BJ (cell line): Measurements from ENCODE around the gene ADD1. TPM values are rescaled to one million over a fixed set of nuclear protein-coding genes. Genes with fewer than 3 reads are reported as not detected.

Experiments
- CTCF ChIA-PET: fragments of 350-600 bp; formaldehyde crosslinking; extraction: SDS; loops from one replicate; lab custom pipeline; 2021; ENCODE audit warnings: antibody characterized with exemption, inconsistent platforms; lab: Yijun Ruan, JAX
- POLR2A ChIA-PET: fragments of 300-600 bp; sonication (Branson Sonifier 250); formaldehyde crosslinking; extraction: SDS; loops from one replicate; lab custom pipeline; 2021; ENCODE audit warnings: antibody characterized with exemption; lab: Charles Lee
- DNase-seq: peaks from one replicate; pipeline ENCODE4 v3.0.0-alpha.2; 2011; ENCODE audit warnings: low read depth
- H3K27me3 ChIP-seq: 2 replicates; pipeline ENCODE4 v1.6.0; 2011; ENCODE audit warnings: low read length; ENCODE audit not compliant: control insufficient read depth, insufficient read depth
- H3K36me3 ChIP-seq: 2 replicates; pipeline ENCODE4 v1.5.1; 2011; ENCODE audit warnings: low read length; ENCODE audit not compliant: control insufficient read depth, insufficient read depth
- H3K4me3 ChIP-seq: 2 replicates; pipeline ENCODE4 v1.5.1; 2011; ENCODE audit warnings: low read depth, mild to moderate bottlenecking, control low read depth, low read length
- CTCF ChIP-seq: IDR thresholded peaks from 2 replicates; pipeline ENCODE4 v1.5.1; 2011; ENCODE audit warnings: low read depth, mild to moderate bottlenecking, control low read depth, inconsistent platforms, low read length, moderate library complexity; ENCODE audit not compliant: insufficient read depth
- polyA plus RNA-seq: library from polyadenylated mRNA; depleted of rRNA; stranded (reverse); fragments of >200 nt; gene quantifications from 2 replicates; pipeline ENCODE4 v1.2.3, GENCODE V29; 2011

Gene ADD1
- polyA plus RNA-seq, 1 experiment = 140 TPM

GRCh38 chr4:2929469-2929868 is 85.8 kb downstream of the ADD1 start:
- Histone ChIP-seq H3K4me3 (no peak overlapping the region), H3K36me3 (peaks cover 45% of the 10 kb centered on the region), H3K27me3 (no peaks in the 10 kb centered on the region)
- POLR2A ChIA-PET = no interaction called here
- TF ChIP-seq CTCF = no peak
- CTCF ChIA-PET = no interaction called here
- no peak for DNase-seq

DNA sequence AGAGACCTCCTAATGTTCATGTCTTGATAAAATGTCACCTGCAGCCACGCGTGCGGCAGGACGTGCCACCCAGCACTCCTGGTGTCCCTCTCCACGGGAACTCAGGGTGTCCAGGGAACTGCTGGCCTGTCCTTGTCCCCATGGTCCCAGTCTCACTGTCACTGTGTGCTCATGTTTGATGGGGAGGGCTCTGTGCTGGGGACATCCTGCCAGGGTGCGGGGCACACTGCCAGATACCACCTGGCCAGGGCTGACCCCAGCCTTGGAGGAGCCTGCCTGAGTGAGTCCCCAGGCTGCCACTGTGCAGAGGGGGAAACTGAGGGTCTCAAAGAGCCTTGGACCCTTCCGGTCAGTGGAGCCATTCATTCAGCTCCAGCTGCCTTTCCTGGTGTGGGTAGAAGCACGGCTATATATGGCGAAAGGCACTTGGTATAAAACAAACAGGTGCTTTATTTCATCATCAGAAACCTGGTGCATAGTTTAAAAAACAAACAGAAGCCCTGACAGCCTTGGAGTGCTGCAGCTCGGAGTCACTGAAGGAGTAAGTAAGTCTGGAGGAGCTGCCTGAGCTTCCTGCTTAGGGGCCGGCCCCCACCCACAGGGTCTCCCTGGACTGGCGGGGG is 86.6 kb downstream of the ADD1 start:
- ChIA-PET CTCF (interaction anchor here (0.7 to 0.8 kb wide), 2 partner anchors 16 to 1144 kb away, joined by 3 read pairs; no protein-coding TSS in a partner anchor), POLR2A (no interaction called here)
- no peak for DNase-seq
- H3K36me3 ChIP-seq = peaks cover 43% of the 10 kb centered on the region
- no peak overlapping the region for H3K4me3 ChIP-seq
- TF ChIP-seq CTCF = no peak
- H3K27me3 ChIP-seq = no peaks in the 10 kb centered on the region

DNA sequence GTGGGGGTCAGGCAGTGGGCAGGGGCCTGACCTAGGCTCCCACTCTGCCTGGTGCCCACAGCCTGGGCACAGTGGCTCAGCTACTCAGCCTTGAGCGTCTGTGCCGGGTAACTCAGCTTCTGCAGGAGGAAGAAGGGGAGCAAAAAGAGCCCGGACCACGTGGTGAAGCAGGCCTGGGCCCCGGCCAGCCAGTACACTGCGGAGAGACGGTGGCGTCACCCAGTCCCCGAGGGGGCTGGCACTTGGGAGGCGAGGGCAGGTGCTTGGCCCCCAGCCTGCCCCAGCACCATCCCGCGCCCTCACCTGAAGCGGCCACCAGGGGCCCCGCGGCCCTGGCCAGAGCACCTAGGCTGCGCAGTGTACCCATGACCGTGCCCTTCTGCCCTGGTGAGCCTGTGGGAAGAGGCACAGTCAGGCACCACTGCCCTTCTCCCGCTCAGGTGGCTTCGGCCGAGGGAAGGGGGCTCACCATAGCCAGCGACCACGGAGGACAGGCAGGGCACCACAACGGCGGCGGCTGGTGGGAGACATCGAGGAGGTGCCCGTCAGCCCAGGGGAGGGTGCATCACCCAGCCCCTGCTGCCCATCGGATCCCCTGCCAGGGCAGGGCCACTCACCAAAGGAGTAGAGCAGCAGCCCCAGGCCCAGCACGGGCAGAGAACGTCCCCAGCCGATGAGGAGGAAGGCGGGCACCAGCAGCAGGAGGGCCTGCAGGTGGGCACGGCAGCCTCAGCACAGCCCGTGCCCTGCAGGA is 87.3 kb downstream of the ADD1 start:
- Histone ChIP-seq H3K36me3 (peaks cover 41% of the 10 kb centered on the region), H3K27me3 (no peaks in the 10 kb centered on the region), H3K4me3 (no peak overlapping the region)
- POLR2A ChIA-PET = no interaction called here
- peak; percentile 21; the same call in 1 of the 2 replicates for TF ChIP-seq CTCF
- CTCF ChIA-PET = interaction anchor here (0.7 to 0.8 kb wide), 2 partner anchors 17 to 1145 kb away, joined by 3 read pairs; no protein-coding TSS in a partner anchor
- no peak for DNase-seq

DNA sequence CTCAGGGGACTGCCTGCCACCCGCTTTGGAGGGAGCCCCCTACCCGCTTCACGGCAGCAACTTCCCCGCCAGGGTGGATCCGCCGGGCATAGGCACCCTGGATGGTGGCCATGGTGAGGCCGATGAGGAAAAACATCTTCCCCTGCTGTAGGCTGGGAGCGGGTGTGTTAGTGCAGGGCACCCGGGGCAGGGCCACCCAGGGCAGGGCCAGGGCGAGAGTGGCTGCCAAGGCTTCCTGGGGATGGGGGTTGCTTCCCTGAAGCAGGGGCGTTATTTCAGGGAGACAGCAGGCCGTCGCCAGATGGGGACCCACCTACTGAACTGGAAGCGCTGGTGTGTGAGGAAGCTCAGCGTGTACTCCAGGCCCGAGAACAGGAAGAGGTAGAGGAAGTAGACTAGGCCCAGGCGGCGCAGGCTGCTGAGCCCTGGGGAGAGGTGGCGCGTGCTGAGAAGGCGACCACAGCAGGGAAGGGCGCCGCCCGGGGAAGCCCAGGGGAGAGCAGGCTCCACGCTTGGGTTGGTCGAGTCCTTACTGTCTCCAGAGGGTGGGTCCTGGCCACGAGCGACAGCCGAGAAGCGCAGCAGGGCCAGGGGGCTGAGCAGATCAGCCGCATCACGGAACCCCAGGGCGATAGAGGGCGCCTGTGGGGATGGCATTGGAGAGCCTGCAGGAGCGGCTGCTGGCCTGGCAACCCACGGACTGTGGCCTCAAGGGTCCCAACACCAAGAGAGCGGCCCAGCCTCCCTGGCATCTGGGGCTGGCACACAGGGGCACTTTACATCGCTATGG is 88.1 kb downstream of the ADD1 start:
- no peaks in the 10 kb centered on the region for H3K27me3 ChIP-seq
- no peak for TF ChIP-seq CTCF
- POLR2A ChIA-PET = no interaction called here
- H3K36me3 ChIP-seq = peaks cover 37% of the 10 kb centered on the region
- CTCF ChIA-PET = no interaction called here
- no peak for DNase-seq
- H3K4me3 ChIP-seq = no peak overlapping the region
